ENCODE measurements around the gene PTPRD.

GRCh38 chr9:8958358-8958757 lies 1654.4 kb downstream of the PTPRD start:
- TF ChIP-seq, protein P1, sequence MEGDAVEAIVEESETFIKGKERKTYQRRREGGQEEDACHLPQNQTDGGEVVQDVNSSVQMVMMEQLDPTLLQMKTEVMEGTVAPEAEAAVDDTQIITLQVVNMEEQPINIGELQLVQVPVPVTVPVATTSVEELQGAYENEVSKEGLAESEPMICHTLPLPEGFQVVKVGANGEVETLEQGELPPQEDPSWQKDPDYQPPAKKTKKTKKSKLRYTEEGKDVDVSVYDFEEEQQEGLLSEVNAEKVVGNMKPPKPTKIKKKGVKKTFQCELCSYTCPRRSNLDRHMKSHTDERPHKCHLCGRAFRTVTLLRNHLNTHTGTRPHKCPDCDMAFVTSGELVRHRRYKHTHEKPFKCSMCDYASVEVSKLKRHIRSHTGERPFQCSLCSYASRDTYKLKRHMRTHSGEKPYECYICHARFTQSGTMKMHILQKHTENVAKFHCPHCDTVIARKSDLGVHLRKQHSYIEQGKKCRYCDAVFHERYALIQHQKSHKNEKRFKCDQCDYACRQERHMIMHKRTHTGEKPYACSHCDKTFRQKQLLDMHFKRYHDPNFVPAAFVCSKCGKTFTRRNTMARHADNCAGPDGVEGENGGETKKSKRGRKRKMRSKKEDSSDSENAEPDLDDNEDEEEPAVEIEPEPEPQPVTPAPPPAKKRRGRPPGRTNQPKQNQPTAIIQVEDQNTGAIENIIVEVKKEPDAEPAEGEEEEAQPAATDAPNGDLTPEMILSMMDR (IDR thresholded peaks at IDR 0.05 in 2 of 3, conservative IDR thresholded peaks at IDR 0.05 in 1 of 3; ENCODE audit: borderline replicate concordance in 1 of 3, insufficient read depth in 1 of 3, low read depth in 2 of 3, low read length in 2 of 3) = no peak
- no peak for TF ChIP-seq FOSL1 (IDR thresholded peaks at IDR 0.05; ENCODE audit: low read depth)
- TF ChIP-seq EZH2 (IDR thresholded peaks at IDR 0.05) = no peak
- TF ChIP-seq SIN3A (IDR thresholded peaks at IDR 0.05; ENCODE audit: low read depth) = no peak
- TF ChIP-seq SP1 (IDR thresholded peaks at IDR 0.05; ENCODE audit: low read depth) = no peak
- TF ChIP-seq REST (IDR thresholded peaks at IDR 0.05; ENCODE audit: low read depth) = no peak
- TF ChIP-seq POLR2A (IDR thresholded peaks at IDR 0.05; ENCODE audit: borderline replicate concordance, extremely low read depth, insufficient read depth, insufficient read length) = no peak
- TF ChIP-seq JUND (IDR thresholded peaks at IDR 0.05) = no peak
